H4 (cell line): ENCODE data around the gene FGA. TPM values are rescaled to one million over a fixed set of nuclear protein-coding genes. Genes with fewer than 3 reads are reported as not detected.

Source experiments
- DNase-seq: peaks from one replicate; pipeline ENCODE4 v3.0.0-alpha.2; 2015; ENCODE audit warnings: low spot score
- total RNA-seq: library from RNA; depleted of rRNA; stranded (reverse); fragments of >200 nt; shearing (Covaris generic); gene quantifications from 2 replicates; pipeline ENCODE4 v1.2.3, GENCODE V29; 2014

Gene FGA
- total RNA-seq, 1 experiment from 2014 or later = not detected

- DNase-seq = no peak
Measured at GRCh38 chr4:154579927-154580326, 10.6 kb downstream of the FGA start.

GRCh38 chr4:154578919-154579318 is 11.6 kb downstream of the FGA start:
- no peak for DNase-seq

- DNase-seq = no peak
Measured at GRCh38 chr4:154577324-154577723, 13.2 kb downstream of the FGA start.

- DNase-seq = no peak
Measured at GRCh38 chr4:154574311-154574710, 16.2 kb downstream of the FGA start.

DNA sequence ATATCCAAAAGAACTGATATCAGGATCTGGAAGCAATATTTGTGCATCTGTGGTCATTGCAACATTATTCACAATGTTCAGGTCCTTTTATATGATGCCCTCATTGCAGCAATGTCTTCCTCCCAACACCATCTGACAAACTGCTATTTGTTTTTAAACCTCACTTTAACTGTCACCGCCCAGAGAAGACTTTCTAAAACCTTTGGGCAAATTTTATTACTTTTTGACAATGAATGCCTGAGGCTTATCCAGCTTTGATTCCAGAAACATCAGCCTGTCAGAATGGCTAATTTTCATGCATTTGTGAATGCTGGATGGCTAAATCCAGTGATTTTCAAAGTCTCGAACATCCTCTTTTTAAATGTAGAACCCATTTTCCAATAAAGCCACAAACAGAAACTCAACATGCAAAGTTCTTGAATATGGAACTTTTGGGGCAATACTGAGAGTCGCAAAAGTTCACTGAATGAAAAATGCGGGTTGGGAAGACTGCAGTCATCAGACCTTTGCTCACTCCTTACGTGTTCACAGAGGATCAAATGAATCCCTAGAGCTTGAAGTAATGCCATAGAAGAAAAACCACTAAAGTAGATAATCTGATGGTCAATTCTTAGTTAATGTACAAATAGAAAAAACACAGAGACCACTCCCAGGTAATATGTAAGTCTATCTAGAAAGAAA is 17.2 kb downstream of the FGA start:
- DNase-seq = no peak

DNA sequence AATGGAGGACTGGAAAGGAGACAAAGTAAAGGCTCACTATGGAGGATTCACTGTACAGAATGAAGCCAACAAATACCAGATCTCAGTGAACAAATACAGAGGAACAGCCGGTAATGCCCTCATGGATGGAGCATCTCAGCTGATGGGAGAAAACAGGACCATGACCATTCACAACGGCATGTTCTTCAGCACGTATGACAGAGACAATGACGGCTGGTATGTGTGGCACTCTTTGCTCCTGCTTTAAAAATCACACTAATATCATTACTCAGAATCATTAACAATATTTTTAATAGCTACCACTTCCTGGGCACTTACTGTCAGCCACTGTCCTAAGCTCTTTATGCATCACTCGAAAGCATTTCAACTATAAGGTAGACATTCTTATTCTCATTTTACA is 21.0 kb downstream of the FGA start:
- no peak for DNase-seq

DNA sequence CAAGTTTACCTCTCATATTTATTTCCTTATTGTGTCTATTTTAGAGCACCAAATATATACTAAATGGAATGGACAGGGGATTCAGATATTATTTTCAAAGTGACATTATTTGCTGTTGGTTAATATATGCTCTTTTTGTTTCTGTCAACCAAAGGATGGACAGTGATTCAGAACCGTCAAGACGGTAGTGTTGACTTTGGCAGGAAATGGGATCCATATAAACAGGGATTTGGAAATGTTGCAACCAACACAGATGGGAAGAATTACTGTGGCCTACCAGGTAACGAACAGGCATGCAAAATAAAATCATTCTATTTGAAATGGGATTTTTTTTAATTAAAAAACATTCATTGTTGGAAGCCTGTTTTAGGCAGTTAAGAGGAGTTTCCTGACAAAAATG is 21.5 kb downstream of the FGA start:
- DNase-seq = no peak

GRCh38 chr4:154566639-154567204 is 23.8 kb downstream of the FGA start:
- DNase-seq = no peak

GRCh38 chr4:154565704-154566103 is 24.8 kb downstream of the FGA start:
- no peak for DNase-seq

GRCh38 chr4:154564311-154564710 is 26.2 kb downstream of the FGA start:
- DNase-seq = no peak

DNA sequence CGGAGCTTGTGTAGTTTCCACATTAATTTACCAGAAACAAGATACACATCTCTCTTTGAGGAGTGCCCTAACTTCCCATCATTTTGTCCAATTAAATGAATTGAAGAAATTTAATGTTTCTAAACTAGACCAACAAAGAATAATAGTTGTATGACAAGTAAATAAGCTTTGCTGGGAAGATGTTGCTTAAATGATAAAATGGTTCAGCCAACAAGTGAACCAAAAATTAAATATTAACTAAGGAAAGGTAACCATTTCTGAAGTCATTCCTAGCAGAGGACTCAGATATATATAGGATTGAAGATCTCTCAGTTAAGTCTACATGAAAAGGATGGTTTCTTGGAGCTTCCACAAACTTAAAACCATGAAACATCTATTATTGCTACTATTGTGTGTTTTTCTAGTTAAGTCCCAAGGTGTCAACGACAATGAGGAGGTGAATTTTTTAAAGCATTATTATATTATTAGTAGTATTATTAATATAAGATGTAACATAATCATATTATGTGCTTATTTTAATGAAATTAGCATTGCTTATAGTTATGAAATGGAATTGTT is 27.8 kb downstream of the FGA start, which contains the start of gene FGB:
Gene FGB (plus strand): TSS at position 315 of the 558 bp plus-strand sequence. CDS start 8 bp downstream, at position 323.
- DNase-seq = no peak

- no peak for DNase-seq
Measured at GRCh38 chr4:154560824-154561231, 29.7 kb downstream of the FGA start.

- no peak for DNase-seq
Measured at GRCh38 chr4:154560419-154560801, 30.1 kb downstream of the FGA start.

DNA sequence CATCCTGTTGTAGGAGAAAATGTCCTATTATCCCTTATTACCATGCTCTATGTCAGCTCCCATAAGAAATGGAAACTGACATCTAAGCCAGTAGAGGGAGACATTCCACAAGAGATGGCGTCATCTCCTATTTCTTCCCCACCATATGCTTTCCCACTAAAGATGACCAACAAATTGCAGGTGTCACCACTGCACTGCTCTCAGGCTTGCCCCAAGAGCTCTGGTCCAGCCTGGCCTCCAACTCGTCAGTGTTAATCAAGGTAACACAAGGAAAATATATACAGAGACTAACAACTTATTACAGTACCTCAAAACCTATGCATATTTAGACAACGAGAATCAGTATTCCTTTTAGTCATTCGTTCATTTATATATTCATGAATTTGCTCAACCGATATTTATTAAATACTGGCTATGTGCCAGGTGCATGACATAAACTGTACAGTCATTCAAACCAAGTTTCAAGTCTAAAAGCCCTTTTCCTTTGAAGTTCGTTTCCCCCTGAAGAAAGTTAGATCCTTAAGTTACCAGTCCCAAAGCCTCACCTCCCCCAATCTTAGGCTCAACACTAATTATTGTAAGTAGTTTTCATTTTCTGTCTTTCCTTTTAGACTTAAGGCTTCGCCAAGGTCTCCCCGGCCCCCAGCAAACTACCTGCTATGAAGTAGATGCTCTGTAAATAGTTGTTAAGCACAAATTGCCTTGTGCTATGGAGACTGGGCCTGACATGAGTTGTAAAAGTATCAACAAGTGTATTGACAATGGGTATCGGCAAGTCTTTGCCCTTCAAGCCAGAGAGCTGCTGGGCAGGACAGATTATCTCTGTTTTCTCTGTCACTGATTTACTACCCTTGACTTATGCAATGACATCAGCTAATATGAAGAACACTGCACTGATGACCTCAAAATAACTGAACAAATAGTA is 30.8 kb downstream of the FGA start:
- peak; percentile 63 for DNase-seq

DNA sequence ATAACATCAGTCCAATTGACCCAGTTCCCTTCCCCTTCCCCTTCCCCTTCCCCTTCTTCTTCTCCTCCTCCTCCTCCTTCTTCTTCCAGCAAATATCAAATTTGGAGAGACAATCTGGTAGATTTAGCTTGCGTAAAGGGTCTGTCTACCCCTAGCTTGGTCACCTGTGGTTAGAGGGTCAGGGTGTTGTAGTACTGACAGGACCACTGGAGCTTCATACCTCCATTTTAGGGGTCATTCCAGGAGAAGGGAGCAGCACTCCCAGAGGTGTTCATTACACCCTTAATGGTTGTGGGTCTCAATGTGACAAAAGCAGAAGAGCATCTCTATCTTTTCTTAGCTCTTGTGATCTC is 31.4 kb downstream of the FGA start:
- DNase-seq = no peak

- DNase-seq = peak; percentile 69
Measured at GRCh38 chr4:154551872-154552686, 38.5 kb downstream of the FGA start.

DNA sequence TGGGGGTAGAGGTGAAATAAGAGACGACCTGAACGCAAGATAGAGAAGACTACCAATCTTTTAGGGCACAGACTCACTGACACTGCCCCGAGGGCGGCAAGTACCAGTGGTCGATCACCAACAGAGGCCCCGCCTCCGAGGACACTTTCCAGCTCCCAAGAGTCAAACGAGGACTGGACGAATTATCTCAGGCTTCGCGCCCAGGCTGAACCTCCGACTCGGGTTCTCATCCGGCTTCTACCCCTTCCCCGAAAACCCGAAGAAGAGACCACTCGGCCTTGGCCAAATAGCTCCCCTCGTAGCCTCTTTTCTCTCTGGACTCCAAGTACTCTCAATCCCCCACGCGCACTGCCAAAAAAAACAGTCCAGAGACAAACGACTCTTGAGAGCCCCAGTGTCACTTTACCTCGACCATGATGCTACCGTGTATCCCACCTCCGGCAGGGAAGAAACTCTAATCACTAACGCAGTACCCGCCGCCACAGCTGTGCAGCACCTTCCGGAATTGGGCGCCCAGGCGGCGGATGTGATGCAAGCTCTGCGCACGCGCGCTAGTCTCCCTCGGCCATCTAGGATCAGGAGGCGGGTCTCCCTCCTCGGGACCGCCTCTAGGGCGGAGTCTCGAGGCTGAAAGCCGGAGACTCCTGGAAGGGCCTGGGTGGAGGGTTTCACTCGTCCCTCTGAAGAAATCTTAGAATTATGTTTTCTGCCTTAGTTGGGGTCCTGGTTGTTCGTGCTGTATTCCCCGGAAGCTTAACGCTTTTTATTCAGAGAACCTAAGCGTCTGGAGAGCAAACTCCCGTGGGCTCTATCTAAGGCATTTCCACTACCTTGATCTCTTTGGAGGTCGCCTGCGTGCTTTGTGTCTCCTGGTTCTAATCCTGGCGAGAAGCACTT is 40.4 kb downstream of the FGA start, which contains the start of gene PLRG1:
Gene PLRG1 (minus strand): TSS at position 507 of the 897 bp plus-strand sequence. CDS start 92 bp downstream, at position 415.
- DNase-seq = peak; percentile 92

DNA sequence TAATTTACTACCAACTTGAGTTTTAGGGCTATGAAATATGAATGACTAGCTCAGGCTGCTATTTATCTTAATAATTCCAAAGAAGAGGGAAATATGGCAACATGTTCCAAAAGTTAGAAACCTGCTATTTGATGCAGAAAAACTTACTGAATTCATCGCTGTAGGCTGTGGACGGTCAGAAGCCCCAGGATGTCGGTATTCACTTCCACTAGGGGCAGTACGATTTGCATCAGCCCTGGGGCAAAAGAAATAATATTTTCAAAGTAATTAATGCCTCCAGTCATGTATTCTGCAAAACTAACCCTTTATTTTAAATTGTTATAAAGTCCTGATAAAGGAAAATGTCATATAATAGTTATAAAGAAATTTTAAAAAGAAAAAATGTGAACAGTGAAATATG is 44.9 kb downstream of the FGA start:
- no peak for DNase-seq

DNA sequence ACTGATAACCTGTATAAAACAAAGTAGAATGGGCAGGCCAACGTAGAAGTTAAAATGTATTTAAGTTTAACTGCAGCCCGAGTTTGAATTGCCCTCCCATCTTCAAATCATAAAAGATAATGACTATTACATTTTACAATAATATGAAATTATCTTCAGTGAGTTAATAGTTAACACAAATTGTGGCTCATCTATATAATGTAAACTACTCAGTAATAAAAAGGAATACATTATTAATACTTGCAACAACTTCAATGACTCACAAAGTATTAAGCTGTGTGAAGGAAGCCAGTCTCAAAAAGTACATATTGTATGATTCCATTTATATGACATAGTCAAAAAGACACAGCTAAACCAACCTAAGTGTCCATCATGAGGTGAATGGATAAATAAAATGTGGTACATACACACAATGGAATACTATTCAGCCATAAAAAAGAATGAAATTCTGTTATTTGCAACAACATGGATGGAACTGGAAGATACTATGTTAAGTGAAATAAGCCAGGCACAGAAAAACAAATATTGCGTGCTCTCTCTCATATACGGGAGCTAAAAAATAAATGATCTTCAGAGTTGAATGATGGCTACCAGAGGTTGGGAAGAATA is 48.2 kb downstream of the FGA start:
- DNase-seq = no peak
